DMS53 treated with DMSO at 0.1 percent for 48 hours (cell line): Measurements from ENCODE around the gene GALR2.
A peak's percentile ranks its signal among the peaks of the same experiment; 100 is the strongest.
"Not testable (repeated sequence)": the region's sequence is repeated elsewhere in the genome, so short reads cannot be mapped to it uniquely, and the experiment has no call there.

Experiments used
- DNase-seq: peaks from one replicate; lab custom pipeline; 2025; ENCODE audit not compliant: unreplicated experiment; lab: John Stamatoyannopoulos, UW

Gene GALR2

GRCh38 chr17:76074390-76075363 is at the start of gene GALR2:
Gene GALR2, plus strand, starts transcription at chr17:76074781. Its CDS starts 103 bp downstream, at chr17:76074884.
- no peak for DNase-seq

- no peak for DNase-seq
Measured at GRCh38 chr17:76025294-76025693, 49.3 kb upstream of the GALR2 start.

- no peak for DNase-seq
Measured at GRCh38 chr17:76026714-76027158, 47.8 kb upstream of the GALR2 start.

GRCh38 chr17:76027159-76027839 is 47.3 kb upstream of the GALR2 start, which contains the start of gene EVPL:
Gene EVPL, minus strand, starts transcription at chr17:76027306. Its CDS starts 108 bp downstream, at chr17:76027198.
- peak; percentile 69 for DNase-seq

- DNase-seq: no peak
Measured at GRCh38 chr17:76032073-76032779, 42.4 kb upstream of the GALR2 start.

GRCh38 chr17:76032780-76033108 is 41.8 kb upstream of the GALR2 start:
- no peak for DNase-seq

- no peak for DNase-seq
Measured at GRCh38 chr17:76033139-76033538, 41.4 kb upstream of the GALR2 start.

GRCh38 chr17:76034428-76035350 is 39.9 kb upstream of the GALR2 start:
- no peak for DNase-seq

GRCh38 chr17:76036497-76037261 is 37.9 kb upstream of the GALR2 start:
- no peak for DNase-seq

GRCh38 chr17:76038050-76038449 is 36.5 kb upstream of the GALR2 start:
- DNase-seq: no peak

- no peak for DNase-seq
Measured at GRCh38 chr17:76039121-76039520, 35.5 kb upstream of the GALR2 start.

GRCh38 chr17:76040376-76040775 is 34.2 kb upstream of the GALR2 start:
- DNase-seq: no peak

- not testable (repeated sequence) for DNase-seq
Measured at GRCh38 chr17:76042868-76043267, 31.7 kb upstream of the GALR2 start.

- DNase-seq: not testable (repeated sequence)
Measured at GRCh38 chr17:76044475-76045007, 30.0 kb upstream of the GALR2 start.

GRCh38 chr17:76046064-76046463 is 28.5 kb upstream of the GALR2 start:
- DNase-seq: no peak

- no peak for DNase-seq
Measured at GRCh38 chr17:76048025-76048605, 26.5 kb upstream of the GALR2 start.

GRCh38 chr17:76048711-76049110 is 25.9 kb upstream of the GALR2 start:
- no peak for DNase-seq

GRCh38 chr17:76049239-76049638 is 25.3 kb upstream of the GALR2 start:
- DNase-seq: no peak
